ENCODE results near the gene CTSC.

Gene CTSC

DNA sequence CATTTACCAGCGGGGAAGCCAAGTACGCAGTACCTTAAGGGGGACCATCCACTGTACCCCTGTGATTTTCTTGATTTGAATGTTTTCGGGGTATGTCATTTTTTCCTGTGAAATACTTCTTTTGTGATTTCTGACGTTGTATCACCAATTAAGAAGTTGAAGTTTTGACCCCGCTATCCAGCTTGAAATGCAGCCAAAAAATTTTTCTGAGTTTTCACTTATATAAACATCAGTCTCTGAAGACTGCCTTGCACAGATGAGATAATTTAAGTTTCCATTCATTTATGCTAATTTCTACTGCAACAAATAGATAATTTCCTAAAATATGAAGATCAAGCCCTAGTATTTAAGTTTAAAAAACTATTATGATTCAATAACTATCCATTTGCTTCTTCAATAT is 20.0 kb downstream of the CTSC start:
- no peak for DNase-seq (ENCODE audit: low spot score)

DNA sequence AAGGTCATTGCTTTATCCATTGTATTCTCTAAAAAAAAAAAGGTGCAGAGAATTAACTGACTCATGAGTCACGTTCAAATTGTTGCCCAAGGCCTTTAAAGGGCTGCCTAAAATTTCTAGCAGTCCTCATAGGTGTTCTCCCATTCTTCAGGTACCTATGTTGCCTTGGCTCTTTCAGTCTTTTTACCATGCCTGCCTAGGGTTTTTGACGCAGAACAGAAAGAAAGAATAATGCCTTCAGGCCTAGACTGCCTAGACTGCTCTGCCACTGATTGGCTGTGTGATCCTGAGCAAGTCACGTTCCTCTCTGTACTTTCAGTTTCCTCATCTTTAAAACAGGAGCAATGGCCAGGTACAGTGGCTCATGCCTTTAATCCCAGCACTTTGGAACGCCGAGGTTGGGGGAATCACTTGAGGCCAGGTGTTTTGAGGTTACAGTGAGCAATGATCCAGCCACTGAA is 21.5 kb downstream of the CTSC start:
- no peak for DNase-seq (ENCODE audit: low spot score)

DNA sequence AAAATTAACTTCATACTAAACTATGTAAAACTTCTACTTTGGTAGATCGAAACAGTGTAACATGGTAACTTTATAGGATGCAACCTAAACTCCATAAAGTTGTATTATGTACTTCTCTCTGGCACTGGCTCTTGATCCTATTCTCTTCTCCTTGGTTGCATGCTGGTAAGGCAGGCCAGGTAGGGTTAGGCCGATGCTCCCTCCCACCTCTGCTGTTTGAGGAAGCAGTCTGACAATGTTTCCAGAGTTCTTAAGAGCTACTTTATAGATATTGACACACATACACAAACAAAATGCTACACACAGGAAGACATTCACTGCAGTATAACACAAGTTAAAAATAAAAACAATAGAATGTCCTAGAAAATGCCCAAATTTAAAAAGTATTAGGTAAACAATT is 22.5 kb downstream of the CTSC start:
- no peak for DNase-seq (ENCODE audit: low spot score)

DNA sequence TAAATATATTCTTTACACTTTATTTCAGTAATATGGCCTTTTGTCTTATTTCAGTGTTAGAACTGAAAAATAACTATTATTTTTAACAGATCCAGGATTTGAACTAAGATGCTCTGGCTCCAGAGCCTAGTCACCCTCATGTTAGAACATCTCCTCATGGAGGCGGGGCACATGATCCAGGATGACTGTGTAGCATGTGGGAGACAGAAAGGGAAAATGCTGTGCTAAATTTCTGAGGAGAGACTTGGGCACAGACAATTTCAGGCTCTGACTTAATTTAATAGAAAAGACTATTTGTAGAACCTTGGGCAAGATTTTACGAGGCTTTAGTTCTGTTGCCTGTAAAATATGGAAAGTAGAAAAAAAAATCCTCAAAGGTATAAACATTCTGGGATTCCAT is 24.1 kb downstream of the CTSC start:
- DNase-seq (ENCODE audit: low spot score) = no peak

DNA sequence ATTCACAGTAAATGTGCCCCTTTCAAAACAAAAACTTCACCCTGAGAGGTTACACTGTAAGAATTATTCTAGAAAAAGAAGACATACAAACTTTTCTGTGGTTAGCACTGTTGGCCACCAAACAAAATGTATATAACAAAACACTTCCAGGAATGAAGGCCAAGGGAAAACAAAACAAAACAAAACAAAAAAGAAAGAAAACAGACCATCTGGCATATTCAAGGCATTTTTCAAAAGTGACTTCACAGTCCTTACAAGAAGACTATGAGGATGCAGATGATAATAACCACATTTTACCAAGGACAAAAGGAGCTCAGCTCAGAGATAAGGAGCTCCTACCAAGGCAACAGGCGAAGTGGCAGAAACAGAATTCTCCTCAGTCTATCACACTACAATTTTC is 24.9 kb downstream of the CTSC start:
- no peak for DNase-seq (ENCODE audit: low spot score)

DNA sequence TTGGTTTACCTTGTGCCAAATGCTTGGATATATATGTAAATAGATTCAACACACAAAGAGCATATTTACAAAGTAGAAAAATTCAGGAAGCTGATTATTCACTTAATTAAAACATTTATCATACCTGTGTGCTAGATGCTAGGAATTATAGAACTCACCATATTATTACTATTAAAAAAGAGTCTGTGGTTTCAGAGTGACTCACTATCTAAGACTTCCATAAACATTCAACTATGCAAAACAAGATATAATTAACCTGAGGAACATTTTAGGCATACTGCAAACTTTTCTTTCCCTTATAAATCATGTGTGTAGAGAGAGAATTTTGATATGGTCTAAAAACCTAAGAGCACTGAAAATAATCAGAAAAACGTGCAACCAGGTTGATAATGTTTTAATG is 27.3 kb downstream of the CTSC start:
- DNase-seq (ENCODE audit: low spot score) = no peak

DNA sequence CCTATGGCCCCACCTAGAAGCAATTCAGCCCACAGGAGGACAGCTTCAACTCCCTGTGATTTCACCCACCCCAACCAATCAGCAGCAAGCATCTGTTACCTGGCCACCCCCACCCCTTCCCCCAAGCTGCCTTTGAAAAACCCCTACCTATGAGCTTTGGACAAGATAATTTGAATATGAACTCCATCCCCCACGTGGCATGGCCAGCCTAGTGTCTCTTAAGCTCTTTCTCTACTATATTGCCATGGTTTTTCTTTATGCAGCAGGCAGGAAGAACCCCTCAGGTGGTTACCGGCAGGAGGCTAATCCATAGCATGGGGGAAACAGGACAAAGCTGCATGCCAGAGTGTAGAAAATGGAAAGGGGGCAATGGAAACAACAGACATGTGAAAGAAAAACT is 29.0 kb downstream of the CTSC start:
- DNase-seq (ENCODE audit: low spot score) = no peak

- DNase-seq (ENCODE audit: low spot score) = no peak
Observed at GRCh38 chr11:88307749-88308425, 29.6 kb downstream of the CTSC start.

DNA sequence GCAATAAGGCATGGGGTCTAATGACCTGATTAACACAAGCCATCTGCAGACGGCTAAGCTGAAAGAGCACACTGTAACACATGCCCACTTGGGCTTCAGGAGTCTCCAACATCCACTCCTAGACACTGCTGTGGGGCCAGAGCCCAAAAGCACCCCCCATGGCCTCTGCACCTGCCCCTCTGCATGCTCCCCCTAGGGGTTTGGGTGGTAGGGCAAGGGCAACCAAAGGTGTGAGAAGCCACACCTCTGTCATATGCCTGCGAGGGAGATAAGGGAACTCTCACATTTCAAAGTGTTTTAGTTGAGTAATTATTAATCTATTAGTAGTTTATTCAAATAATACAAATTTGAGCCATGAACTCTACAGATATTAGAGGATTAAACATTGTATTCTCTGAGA is 30.8 kb downstream of the CTSC start:
- DNase-seq (ENCODE audit: low spot score) = no peak

GRCh38 chr11:88305430-88305829 is 32.1 kb downstream of the CTSC start:
- DNase-seq (ENCODE audit: low spot score) = no peak

GRCh38 chr11:88304352-88304751 is 33.2 kb downstream of the CTSC start:
- no peak for DNase-seq (ENCODE audit: low spot score)

DNA sequence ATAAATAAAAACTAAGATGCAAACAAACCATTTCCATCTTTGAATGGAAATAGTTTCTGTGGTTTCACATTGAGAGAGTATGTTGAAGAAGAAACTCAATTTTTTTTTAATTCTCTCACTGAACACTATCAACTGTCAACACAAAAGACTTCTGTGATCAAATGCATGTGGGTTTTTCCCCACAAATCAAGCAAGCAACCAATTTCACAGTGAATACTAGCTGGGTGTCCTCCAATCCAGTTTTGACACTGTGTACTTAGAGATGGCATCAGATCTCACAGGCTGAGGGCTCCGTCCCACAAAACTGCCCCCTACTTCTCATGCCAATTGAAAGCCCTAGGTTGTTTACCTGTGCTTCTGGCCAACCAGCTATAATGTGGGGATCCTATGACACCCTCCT is 34.5 kb downstream of the CTSC start:
- no peak for DNase-seq (ENCODE audit: low spot score)

DNA sequence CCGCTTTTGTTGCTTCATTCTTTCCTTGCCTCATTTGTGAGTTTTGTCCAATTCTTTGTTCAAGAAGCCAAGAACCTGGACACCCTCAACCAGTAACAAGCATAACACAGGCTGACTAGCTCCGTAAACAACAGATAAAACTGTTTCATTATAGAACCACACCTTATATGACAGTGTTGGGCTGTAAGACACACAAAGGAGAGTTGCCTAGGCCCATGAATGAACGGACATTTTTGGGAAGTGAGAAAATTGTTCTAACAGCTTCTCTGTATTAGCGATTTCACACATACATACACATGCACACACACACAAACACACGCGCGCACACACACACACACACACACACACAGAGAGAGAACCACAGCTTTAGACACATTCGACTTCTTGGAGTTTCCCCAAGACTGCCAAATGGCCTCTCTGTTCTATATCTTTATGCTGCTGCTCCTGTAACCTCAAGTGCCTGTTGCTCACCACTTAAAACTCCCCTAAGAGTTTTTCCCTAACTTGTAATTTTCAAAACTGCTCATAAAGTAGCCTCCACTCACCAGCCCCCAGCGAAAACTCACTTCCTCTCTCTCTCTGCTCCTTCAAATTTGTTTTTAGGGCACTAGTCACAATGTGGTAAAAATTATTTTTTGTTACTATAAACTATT is 35.9 kb downstream of the CTSC start:
- no peak for DNase-seq (ENCODE audit: low spot score)

DNA sequence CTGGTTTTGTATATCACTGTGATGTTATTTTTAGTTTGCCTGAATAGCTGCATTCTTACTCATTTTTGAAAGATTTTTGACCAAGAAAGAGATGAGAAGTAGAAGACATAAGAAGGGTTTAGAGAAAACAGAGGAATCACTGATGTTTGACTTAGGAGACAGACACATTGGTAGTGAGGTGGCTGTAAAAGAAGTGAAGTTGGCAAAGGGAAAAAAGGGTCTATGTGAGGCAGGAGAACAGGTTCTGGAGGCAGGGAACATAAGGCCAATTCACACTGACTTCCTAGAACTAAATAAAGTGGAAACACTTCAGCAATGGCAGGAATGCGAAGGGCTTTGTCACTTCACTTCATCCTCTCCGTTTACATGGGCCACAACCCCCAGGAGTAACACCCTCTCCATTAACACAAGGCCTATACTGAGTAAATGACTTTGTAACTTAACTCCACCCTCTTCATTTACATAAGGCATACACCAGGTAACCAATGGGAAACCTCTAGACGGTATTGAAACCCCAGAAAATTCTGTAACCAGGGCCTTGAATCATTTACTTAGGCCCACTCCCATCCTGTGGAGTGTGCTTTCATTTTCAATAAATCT is 36.5 kb downstream of the CTSC start:
- DNase-seq (ENCODE audit: low spot score) = no peak

GRCh38 chr11:88297863-88298262 is 39.7 kb downstream of the CTSC start:
- DNase-seq (ENCODE audit: low spot score) = no peak

DNA sequence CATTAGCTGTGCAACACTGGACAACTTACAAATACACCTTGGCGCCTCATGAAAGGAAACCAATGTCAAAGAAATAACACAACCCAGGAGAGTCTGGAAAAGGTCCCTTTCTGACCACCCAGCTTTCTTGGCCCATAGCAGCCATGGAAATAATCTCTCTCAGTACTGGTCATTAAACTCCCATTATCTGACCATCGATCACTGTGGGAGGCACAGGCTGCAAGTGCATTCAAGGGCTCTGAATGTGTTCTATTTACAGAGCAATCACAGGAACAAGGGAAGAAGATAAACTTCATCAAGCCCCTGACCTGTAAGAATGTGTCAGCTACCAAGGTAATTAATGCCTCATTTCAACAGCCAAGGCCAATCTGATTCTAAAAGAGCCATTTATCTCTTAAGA is 40.1 kb downstream of the CTSC start:
- DNase-seq (ENCODE audit: low spot score) = no peak

DNA sequence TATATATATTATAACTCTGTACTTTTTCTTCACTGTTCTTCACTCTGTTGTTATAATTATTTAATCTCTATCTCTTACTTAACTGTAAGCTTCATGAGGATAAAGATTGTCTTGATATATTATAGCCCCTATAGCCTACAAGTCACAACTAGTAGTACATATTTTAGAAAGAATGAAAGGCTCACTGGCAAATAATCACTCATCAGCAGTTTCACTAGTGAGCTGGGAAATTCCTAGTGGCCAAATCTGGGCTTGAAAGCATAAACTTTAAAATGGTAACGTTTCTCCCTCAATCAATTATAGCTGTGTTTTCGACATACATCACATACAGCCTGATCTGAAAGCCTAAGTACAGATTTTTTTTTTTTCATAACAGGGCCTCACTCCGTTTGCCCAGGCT is 42.5 kb downstream of the CTSC start:
- DNase-seq (ENCODE audit: low spot score) = no peak

GRCh38 chr11:88293931-88294330 is 43.6 kb downstream of the CTSC start:
- DNase-seq (ENCODE audit: low spot score) = no peak

- DNase-seq (ENCODE audit: low spot score) = no peak
Observed at GRCh38 chr11:88292171-88292843, 45.2 kb downstream of the CTSC start.

- no peak for DNase-seq (ENCODE audit: low spot score)
Observed at GRCh38 chr11:88288560-88288959, 49.0 kb downstream of the CTSC start.

DNA sequence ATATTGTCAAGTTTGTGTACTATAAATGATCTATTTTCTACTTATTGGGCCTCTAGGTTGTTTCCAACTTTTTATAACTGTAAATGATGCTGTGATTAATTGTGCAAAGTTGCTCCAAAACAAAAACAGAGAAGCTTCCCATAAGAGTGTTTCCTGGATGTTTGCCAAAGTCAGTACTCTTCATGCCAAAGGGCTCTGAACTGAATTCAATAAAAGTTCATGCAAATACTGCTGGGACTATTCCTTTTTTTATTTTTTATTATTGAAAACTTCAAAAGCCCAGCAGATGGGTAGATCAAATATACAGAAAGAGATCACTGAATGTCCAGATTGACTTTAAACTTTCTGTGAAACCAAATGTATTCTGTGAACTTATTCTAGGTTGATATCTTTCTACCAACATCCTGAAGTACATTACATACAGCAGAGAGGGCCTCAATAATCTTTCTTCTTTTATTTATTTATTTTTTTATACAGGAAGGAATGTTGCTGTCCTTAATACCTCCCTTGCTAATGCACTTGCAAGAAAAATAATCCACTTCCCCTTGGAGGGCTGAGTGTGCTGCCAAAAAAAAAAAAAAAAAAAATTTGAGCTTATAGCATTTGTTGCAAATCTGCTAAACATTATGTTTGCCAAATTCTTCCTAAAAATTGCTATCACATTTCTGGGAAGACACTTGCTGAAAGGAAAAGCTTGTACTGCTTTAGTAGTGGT is 53.0 kb downstream of the CTSC start:
- no peak for DNase-seq (ENCODE audit: low spot score)

DNA sequence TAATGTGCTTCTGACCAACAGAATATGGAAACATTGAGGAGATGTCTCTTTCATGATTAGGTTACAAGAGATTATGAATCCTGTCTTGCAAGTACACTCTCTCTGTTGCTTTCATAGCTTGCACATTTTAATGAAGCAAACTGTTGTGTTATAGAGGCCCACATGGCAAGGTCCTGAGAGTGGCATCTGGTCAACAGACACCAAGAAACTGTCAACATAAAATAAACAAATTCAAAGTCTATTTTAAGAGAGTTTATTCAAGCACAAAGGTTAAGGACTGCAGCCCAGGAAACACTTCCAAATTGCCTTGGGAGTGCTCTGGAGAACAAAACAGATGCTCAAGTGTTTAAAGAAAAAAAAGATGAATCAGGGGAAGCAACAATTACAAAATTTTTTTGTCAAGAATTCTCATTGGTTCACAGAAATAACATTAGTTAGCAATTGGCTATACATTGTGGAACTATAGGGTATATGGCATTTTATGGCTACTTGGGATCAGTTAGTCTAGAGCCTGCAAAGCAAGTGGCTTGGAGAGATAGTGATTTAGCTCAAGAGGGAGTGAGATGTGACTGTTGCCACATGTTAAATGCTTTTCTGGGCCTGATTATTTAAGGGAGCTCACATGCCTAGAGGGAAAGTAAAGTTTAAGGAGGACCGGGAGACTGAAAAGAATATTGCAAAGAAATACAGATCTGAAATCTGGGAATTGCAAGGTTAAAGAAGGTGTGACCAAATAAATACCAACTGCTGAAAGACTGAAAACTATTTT is 54.6 kb downstream of the CTSC start:
- no peak for DNase-seq (ENCODE audit: low spot score)

Measured in D341Med (cell line).